Central memory CD8-positive, alpha-beta T cell (primary cell): ENCODE data around the gene STK32B.

Experiments
- ATAC-seq: fragments of 150-1000 bp; cut with Tn5 transposase; replicated peaks from 2 replicates; pipeline ENCODE4 v1.10.0; 2022; ENCODE audit warnings: mild to moderate bottlenecking, moderate FRiP score, moderate number of reproducible peaks; ENCODE audit not compliant: poor library complexity, severe bottlenecking; ENCODE audit errors: extremely low read depth
- DNase-seq, 2 donors: peaks; one replicate each; pipeline ENCODE4 v3.0.0; 2021; ENCODE audit warnings: low spot score in 2 of 2
- H3K27ac Mint-ChIP-seq: one replicate; pipeline ENCODE4 v1.8.0; 2022; ENCODE audit warnings: low read depth, mild to moderate bottlenecking, moderate library complexity, mixed read lengths
- H3K27me3 Mint-ChIP-seq: one replicate; pipeline ENCODE4 v1.8.0; 2022; ENCODE audit warnings: mixed read lengths
- H3K36me3 Mint-ChIP-seq: one replicate; pipeline ENCODE4 v1.8.0; 2022; ENCODE audit warnings: mild to moderate bottlenecking, moderate library complexity, mixed read lengths; ENCODE audit not compliant: insufficient read depth
- H3K4me1 Mint-ChIP-seq: one replicate; pipeline ENCODE4 v1.8.0; 2022; ENCODE audit warnings: mixed read lengths
- H3K4me3 Mint-ChIP-seq: one replicate; pipeline ENCODE4 v1.8.0; 2022; ENCODE audit warnings: mild to moderate bottlenecking, moderate library complexity, mixed read lengths
- H3K9me3 Mint-ChIP-seq: one replicate; pipeline ENCODE4 v1.8.0; 2022; ENCODE audit warnings: mixed read lengths

Gene STK32B

GRCh38 chr4:5120468-5120867 lies 69.2 kb downstream of the STK32B start:
- Mint-ChIP-seq H3K36me3 (no peaks in the 10 kb centered on the region), H3K27me3 (peaks cover 11% of the 10 kb centered on the region), H3K4me3 (no peak overlapping the region), H3K4me1 (no peaks in the 10 kb centered on the region), H3K9me3 (no peaks in the 10 kb centered on the region), H3K27ac (no peak overlapping the region)
- no peak for DNase-seq
- ATAC-seq, result no peak

GRCh38 chr4:5122114-5122513 lies 70.8 kb downstream of the STK32B start:
- DNase-seq (no peak), ATAC-seq (no peak)
- Mint-ChIP-seq H3K27me3 (peaks cover 20% of the 10 kb centered on the region), H3K36me3 (no peaks in the 10 kb centered on the region), H3K4me1 (no peaks in the 10 kb centered on the region), H3K4me3 (no peak overlapping the region), H3K9me3 (no peaks in the 10 kb centered on the region), H3K27ac (no peak overlapping the region)

GRCh38 chr4:5124876-5125275 lies 73.6 kb downstream of the STK32B start:
- H3K27ac Mint-ChIP-seq, result no peak overlapping the region
- H3K4me1 Mint-ChIP-seq, result no peaks in the 10 kb centered on the region
- peaks cover under 1% of the 10 kb centered on the region for H3K36me3 Mint-ChIP-seq

GRCh38 chr4:5125321-5125720 lies 74.0 kb downstream of the STK32B start:
- ATAC-seq, result no peak
- H3K27me3 Mint-ChIP-seq, result peaks cover 48% of the 10 kb centered on the region
- no peaks in the 10 kb centered on the region for H3K9me3 Mint-ChIP-seq
- H3K4me1 Mint-ChIP-seq, result no peaks in the 10 kb centered on the region
- H3K27ac Mint-ChIP-seq, result no peak overlapping the region
- H3K36me3 Mint-ChIP-seq, result peaks cover 2% of the 10 kb centered on the region
- H3K4me3 Mint-ChIP-seq, result no peak overlapping the region
- no peak for DNase-seq

More at GRCh38 chr4:5124876-5125275, 73.6 kb downstream of the STK32B start:
- H3K27me3 Mint-ChIP-seq, result peaks cover 43% of the 10 kb centered on the region
- H3K9me3 Mint-ChIP-seq, result no peaks in the 10 kb centered on the region
- no peak for ATAC-seq
- no peak overlapping the region for H3K4me3 Mint-ChIP-seq
- no peak for DNase-seq

GRCh38 chr4:5126231-5126630 lies 75.0 kb downstream of the STK32B start:
- no peak overlapping the region for H3K4me3 Mint-ChIP-seq
- no peak overlapping the region for H3K27ac Mint-ChIP-seq
- no peaks in the 10 kb centered on the region for H3K9me3 Mint-ChIP-seq
- H3K36me3 Mint-ChIP-seq, result peaks cover 2% of the 10 kb centered on the region
- ATAC-seq (no peak), DNase-seq (no peak)
- peaks cover 57% of the 10 kb centered on the region for H3K27me3 Mint-ChIP-seq
- no peaks in the 10 kb centered on the region for H3K4me1 Mint-ChIP-seq

- H3K27ac Mint-ChIP-seq, result no peak overlapping the region
- peaks cover 63% of the 10 kb centered on the region for H3K27me3 Mint-ChIP-seq
- H3K9me3 Mint-ChIP-seq, result peaks cover 6% of the 10 kb centered on the region
- no peak overlapping the region for H3K4me3 Mint-ChIP-seq
- no peaks in the 10 kb centered on the region for H3K4me1 Mint-ChIP-seq
- ATAC-seq (no peak), DNase-seq (no peak)
- H3K36me3 Mint-ChIP-seq, result peaks cover 2% of the 10 kb centered on the region
Measured at GRCh38 chr4:5126857-5127256, 75.6 kb downstream of the STK32B start.

- Mint-ChIP-seq H3K36me3 (peaks cover 2% of the 10 kb centered on the region), H3K4me3 (no peak overlapping the region), H3K27me3 (peaks cover 69% of the 10 kb centered on the region), H3K4me1 (no peaks in the 10 kb centered on the region), H3K9me3 (peaks cover 7% of the 10 kb centered on the region), H3K27ac (no peak overlapping the region)
- DNase-seq (no peak), ATAC-seq (no peak)
Measured at GRCh38 chr4:5127556-5127955, 76.3 kb downstream of the STK32B start.

- Mint-ChIP-seq H3K9me3 (peaks cover 7% of the 10 kb centered on the region), H3K27me3 (peaks cover 69% of the 10 kb centered on the region), H3K4me3 (no peak overlapping the region), H3K27ac (no peak overlapping the region), H3K4me1 (no peaks in the 10 kb centered on the region), H3K36me3 (peaks cover 2% of the 10 kb centered on the region)
- no peak for DNase-seq
- ATAC-seq, result no peak
Measured at GRCh38 chr4:5128569-5128968, 77.3 kb downstream of the STK32B start.

- DNase-seq, result no peak
- Mint-ChIP-seq H3K9me3 (peaks cover 7% of the 10 kb centered on the region), H3K4me3 (no peak overlapping the region), H3K27ac (no peak overlapping the region), H3K4me1 (no peaks in the 10 kb centered on the region), H3K36me3 (peaks cover 2% of the 10 kb centered on the region), H3K27me3 (peaks cover 44% of the 10 kb centered on the region)
- no peak for ATAC-seq
Measured at GRCh38 chr4:5133201-5133600, 81.9 kb downstream of the STK32B start.

GRCh38 chr4:5133933-5134594 lies 82.8 kb downstream of the STK32B start:
- H3K27ac Mint-ChIP-seq, result no peak overlapping the region
- ATAC-seq, result no peak
- no peak overlapping the region for H3K4me3 Mint-ChIP-seq
- no peak for DNase-seq
- H3K4me1 Mint-ChIP-seq, result no peaks in the 10 kb centered on the region
- H3K27me3 Mint-ChIP-seq, result peaks cover 44% of the 10 kb centered on the region
- H3K36me3 Mint-ChIP-seq, result peaks cover 2% of the 10 kb centered on the region
- peaks cover 7% of the 10 kb centered on the region for H3K9me3 Mint-ChIP-seq

- peaks cover 2% of the 10 kb centered on the region for H3K36me3 Mint-ChIP-seq
- ATAC-seq (no peak), DNase-seq (no peak)
- peaks cover 7% of the 10 kb centered on the region for H3K9me3 Mint-ChIP-seq
- H3K4me3 Mint-ChIP-seq, result no peak overlapping the region
- peaks cover 44% of the 10 kb centered on the region for H3K27me3 Mint-ChIP-seq
- H3K27ac Mint-ChIP-seq, result no peak overlapping the region
- no peaks in the 10 kb centered on the region for H3K4me1 Mint-ChIP-seq
Measured at GRCh38 chr4:5134620-5135019, 83.3 kb downstream of the STK32B start.

- Mint-ChIP-seq H3K27me3 (peaks cover 34% of the 10 kb centered on the region), H3K9me3 (no peaks in the 10 kb centered on the region), H3K4me1 (no peaks in the 10 kb centered on the region), H3K27ac (no peak overlapping the region), H3K4me3 (no peak overlapping the region), H3K36me3 (no peaks in the 10 kb centered on the region)
- DNase-seq (no peak), ATAC-seq (no peak)
Measured at GRCh38 chr4:5137226-5137625, 85.9 kb downstream of the STK32B start.

- Mint-ChIP-seq H3K27ac (no peak overlapping the region), H3K9me3 (no peaks in the 10 kb centered on the region), H3K4me1 (no peaks in the 10 kb centered on the region), H3K4me3 (no peak overlapping the region), H3K36me3 (no peaks in the 10 kb centered on the region), H3K27me3 (peaks cover 32% of the 10 kb centered on the region)
- DNase-seq (no peak), ATAC-seq (no peak)
Measured at GRCh38 chr4:5137927-5138326, 86.6 kb downstream of the STK32B start.
